ENCODE data around the gene KCNQ1. TPM values are rescaled to one million over a fixed set of nuclear protein-coding genes. Genes with fewer than 3 reads are reported as not detected.

KCNQ1 gene
- total and polyA plus RNA-seq, 8 donors, result 7.1 to 37.7 (median 9.9) TPM

DNA sequence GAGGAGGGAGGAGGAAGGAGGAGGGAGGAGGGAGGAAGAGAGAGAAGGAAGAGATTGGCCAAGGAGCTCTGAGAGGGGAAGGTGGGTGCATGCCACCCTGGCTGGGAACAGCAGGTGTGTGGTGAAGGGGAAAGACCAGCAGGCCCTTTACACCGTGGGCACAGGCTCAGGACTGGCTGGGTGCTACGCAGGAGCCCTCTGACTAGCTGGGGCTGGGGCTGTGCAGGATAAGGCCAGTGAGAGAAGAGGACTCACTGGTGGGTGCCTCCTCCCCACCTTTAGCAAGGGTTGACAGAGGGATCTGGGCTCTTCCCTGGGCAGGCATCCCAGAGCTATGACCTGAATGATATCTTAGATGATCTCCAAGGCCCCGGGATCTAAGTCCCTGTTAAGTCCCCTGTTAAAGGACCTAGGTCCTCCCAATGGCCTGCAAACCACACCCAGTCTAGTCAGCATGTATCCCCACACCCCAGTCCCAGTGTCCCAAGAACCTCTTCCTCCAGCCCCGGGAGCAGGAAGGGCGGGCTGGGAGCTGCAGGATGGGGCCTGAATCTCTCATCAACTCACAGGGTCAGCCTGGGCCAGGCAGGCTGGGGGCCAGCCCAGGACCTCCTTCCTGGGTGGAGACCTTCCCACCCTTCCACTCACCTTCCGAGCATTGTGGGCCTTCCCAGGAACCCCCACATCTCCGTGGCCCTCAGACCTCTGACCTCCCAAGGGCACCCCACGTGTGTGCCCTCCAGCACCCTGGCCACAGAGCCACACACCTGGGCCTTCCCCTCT lies 385.4 kb downstream of the KCNQ1 start:
- H3K27me3 ChIP-seq, result no peaks in the 10 kb centered on the region
- H3K36me3 ChIP-seq, result no peaks in the 10 kb centered on the region
- peak in 1 of 4 donors; percentile 52 for DNase-seq
- TF ChIP-seq, protein P1, sequence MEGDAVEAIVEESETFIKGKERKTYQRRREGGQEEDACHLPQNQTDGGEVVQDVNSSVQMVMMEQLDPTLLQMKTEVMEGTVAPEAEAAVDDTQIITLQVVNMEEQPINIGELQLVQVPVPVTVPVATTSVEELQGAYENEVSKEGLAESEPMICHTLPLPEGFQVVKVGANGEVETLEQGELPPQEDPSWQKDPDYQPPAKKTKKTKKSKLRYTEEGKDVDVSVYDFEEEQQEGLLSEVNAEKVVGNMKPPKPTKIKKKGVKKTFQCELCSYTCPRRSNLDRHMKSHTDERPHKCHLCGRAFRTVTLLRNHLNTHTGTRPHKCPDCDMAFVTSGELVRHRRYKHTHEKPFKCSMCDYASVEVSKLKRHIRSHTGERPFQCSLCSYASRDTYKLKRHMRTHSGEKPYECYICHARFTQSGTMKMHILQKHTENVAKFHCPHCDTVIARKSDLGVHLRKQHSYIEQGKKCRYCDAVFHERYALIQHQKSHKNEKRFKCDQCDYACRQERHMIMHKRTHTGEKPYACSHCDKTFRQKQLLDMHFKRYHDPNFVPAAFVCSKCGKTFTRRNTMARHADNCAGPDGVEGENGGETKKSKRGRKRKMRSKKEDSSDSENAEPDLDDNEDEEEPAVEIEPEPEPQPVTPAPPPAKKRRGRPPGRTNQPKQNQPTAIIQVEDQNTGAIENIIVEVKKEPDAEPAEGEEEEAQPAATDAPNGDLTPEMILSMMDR (IDR thresholded peaks at IDR 0.05), result no peak
- H3K4me1 ChIP-seq, result peaks cover 10 to 23% of the 10 kb centered on the region in 2 donors
- H3K27ac ChIP-seq, result no peak overlapping the region
- intact Hi-C loops (cut with DNase I), result no loop called here
- no peak overlapping the region for H3K4me3 ChIP-seq
- H3K9me3 ChIP-seq, result peaks cover 0 to 10% of the 10 kb centered on the region in 2 donors
- no peak for ATAC-seq

DNA sequence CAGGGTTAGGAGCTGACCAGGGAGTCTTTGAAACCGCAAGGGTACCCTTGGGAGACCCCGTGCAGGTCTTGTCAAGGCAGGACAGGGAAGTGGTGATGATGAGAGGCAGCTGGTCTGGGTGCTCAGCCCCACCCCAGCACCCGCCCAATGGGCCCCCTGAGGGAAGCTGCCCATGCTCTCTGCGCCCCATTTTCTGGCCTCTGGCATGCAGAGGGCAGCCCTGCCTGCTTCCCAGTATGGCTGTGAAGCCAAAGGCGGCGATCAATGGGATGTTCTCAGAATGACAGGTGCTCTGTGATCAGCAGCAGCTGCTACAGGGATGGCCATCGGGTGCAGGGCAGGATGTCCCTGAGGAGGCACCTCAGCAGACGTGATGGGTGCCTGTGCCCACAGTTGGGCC lies 386.1 kb downstream of the KCNQ1 start:
- peak in 1 of 4 donors; percentile 43 for DNase-seq
- Histone ChIP-seq H3K36me3 (no peaks in the 10 kb centered on the region), H3K27ac (no peak overlapping the region), H3K9me3 (peaks cover 0 to 10% of the 10 kb centered on the region in 2 donors), H3K4me3 (no peak overlapping the region), H3K27me3 (no peaks in the 10 kb centered on the region), H3K4me1 (peaks cover 4 to 16% of the 10 kb centered on the region in 2 donors)
- no peak for ATAC-seq
- intact Hi-C loops (cut with DNase I), result no loop called here
- TF ChIP-seq, protein P1 (IDR thresholded peaks at IDR 0.05), result no peak

DNA sequence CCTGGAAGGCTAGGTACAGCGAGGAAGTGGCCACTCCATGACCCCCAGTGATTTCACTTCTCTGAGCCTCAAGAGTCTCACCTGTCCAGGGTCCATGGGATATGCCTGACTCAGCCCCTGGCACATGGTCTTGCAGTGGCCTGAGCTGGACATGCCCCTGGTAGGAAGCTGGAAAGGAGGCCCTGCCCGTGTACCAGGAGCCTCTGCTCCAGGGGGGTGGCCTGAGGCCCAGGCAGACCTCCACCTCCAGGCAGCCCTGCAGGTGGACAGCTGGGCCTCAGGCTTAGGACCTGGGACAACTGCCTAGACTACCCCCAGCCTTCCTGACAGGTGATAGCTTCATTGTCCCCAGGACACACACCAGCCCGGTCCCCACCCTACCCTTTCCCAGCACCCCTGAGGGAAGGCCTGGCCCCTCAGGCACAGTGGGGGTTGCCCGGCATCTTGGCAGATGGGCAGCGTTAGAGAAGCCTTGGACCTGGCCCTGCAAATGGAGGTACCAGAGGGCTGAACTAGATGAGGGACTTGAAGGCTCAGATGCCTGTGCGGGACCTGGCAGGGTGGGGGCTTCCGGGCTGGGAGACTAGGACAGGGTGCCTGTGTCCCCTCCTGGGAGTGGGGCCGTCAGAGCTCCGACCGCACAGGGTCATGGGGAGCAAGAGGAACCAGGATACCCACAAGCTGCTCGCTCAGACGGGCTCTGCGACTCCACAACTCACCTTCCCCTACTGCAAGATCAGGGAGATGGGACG lies 387.1 kb downstream of the KCNQ1 start:
- DNase-seq (peak in 1 of 4 donors; percentile 64), ATAC-seq (no peak)
- no peak overlapping the region for H3K4me3 ChIP-seq
- H3K4me1 ChIP-seq, result peaks cover 3 to 15% of the 10 kb centered on the region in 2 donors
- no peak overlapping the region for H3K27ac ChIP-seq
- H3K9me3 ChIP-seq, result peaks cover 0 to 10% of the 10 kb centered on the region in 2 donors
- intact Hi-C loops (cut with DNase I), result no loop called here
- no peaks in the 10 kb centered on the region for H3K36me3 ChIP-seq
- H3K27me3 ChIP-seq, result no peaks in the 10 kb centered on the region
- TF ChIP-seq, protein P1 (IDR thresholded peaks at IDR 0.05), result no peak

DNA sequence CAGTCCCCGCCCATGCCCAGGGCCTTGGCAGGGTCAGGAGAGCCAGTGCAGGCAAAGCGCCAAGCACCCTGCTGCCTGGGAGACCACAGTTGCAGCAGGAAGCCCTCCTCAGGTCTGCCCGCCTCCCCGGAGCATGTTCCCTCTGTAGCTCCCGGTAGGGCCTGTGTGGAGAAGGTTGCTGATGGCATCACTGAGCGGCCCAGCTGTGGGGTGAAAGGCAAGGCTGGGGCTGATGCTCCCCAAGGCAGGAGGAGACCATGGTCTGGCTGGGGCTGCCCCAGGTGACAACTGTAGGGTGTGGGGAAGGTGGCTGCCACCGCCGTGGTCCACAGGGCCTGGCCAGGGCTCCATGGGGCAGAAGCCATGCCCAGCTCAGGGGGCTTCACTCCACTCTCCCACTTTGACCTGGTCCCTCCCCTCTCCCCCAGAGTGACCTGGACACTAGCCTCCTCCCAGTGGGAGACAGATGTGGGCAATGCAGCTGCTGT lies 387.8 kb downstream of the KCNQ1 start:
- Histone ChIP-seq H3K9me3 (peaks cover 0 to 10% of the 10 kb centered on the region in 2 donors), H3K4me1 (peaks cover 8 to 15% of the 10 kb centered on the region in 2 donors), H3K27ac (no peak overlapping the region), H3K4me3 (no peak overlapping the region), H3K36me3 (no peaks in the 10 kb centered on the region), H3K27me3 (no peaks in the 10 kb centered on the region)
- intact Hi-C loops (cut with DNase I), result no loop called here
- TF ChIP-seq, protein P1 (IDR thresholded peaks at IDR 0.05), result no peak
- DNase-seq, result peak in 1 of 4 donors; percentile 45
- ATAC-seq, result no peak
